CD4-positive, alpha-beta T cell treated with Interleukin-17A for 4 hours (primary cell): ENCODE results near the gene DCAF6.

Experiments
- DNase-seq: peaks from one replicate; pipeline ENCODE4 v3.0.0-alpha.2; 2020; ENCODE audit warnings: mixed read lengths

Gene DCAF6

DNA sequence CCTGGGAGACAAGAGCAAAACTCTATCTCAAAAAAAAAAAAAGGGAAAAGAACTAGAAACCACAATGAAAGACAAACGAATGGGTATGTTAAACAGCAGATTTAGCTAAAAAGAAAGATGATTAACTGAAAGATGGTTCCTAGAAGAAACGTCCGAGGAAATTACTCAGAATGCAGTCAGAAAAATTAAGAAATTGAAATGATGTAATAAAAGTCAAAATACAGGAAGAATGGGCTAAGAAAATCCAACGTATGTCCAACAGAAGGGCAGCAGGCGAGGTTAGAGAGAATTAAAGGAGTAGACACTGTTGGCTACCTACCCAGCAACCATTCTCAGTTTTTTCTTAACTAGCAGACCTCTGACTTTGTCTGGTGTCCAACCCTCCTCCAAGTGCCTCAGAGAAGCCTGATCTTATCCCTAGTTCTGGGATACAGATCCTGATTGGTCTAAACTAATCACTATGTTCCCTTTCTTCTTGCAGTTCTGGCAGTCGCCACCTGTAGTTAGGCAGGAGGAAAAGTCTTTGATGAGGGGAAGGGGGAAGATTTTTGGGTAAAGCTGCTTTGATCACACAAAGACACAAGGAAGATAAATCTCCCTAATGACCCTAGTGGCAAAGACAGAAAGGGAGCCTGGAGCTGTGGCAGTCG lies 174.5 kb downstream of the DCAF6 start:
- no peak for DNase-seq

DNA sequence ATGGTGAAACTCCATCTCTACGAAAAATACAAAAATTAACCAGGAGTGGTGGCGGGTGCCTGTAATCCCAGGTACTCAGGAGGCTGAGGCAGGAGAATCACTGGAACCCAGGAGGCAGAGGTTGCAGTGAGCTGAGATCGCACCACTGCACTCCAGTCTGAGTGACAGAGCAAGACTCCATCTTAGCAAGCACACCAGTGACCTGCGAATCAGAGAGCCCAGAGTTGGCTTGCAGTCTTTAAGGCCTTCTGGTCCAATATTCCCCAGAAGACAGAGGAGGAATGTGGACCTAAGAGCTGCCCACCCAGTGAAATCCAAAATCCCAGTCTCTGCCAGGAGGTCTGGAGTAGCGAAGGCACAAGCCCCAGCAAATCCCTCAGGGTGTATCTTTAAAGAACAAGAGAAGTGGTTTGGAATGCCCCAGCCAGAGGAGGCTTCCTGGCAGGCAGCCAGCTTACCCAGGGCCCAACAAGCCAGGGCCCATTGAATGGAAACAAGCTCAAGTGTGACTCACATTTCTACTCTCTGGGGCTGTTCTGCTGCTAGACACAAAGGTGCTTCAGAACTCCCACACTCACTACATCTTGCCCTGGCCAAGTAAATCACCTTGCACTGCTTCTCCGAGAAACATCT lies 176.3 kb downstream of the DCAF6 start:
- DNase-seq = peak; percentile 15

DNA sequence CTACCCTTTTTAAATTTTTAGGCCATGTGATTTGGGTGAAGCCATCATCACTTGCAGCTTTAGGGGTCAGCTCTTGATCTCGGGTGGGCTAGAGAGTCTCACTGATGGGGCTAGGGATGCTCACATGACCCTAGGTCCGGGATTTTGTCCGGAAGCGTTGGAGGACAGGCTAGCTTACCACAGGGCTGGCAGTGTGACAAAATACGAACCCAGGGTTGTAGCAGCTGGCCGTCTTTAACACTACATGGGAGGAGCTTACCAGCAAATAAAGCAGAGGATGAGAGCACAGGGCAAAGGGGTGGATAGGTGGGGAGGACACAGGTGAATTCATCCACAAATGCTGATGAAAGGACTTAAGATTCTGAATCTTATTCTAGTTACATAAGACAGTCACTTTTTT lies 178.4 kb downstream of the DCAF6 start:
- no peak for DNase-seq

DNA sequence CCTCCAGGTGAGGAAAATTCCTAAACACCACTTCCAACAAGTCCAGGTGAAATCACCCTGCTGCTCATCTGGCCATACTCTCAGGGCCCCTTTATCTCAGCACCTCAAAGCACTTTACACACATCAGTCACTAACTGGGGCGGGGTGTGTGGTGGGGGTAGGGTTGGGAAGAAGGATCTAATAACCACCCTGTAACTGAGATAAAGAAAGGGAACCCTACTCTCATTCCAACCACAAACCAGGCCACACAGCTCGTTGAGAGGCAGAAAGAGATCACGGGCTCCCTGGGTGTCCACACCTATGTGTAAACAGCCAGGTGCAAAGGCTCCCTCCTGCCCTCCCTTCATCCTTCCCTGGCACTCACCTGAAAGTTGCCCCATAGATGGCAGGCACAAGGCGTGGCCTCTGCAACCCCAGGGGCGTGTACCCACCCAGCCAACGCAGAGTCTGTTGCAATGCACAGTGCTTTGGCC lies 179.9 kb downstream of the DCAF6 start:
- no peak for DNase-seq

DNA sequence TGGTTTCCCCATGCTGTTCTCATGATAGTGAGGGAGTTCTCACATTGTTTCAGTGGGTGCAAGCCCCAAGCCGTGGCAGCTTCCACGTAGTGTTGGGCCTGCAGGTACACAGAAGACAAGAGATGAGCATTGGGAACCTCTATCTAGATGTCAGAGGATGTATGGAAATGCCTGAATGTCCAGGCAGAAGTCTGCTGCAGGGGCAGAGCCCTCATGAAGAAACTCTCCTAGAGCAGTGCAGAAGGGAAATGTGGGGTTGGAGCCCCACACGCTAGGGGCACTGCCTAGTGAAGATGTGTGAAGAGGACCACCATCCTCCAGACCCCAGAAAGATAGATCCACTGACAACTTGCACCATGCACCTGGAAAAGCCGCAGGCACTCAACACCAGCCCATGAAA lies 183.3 kb downstream of the DCAF6 start:
- DNase-seq = no peak

DNA sequence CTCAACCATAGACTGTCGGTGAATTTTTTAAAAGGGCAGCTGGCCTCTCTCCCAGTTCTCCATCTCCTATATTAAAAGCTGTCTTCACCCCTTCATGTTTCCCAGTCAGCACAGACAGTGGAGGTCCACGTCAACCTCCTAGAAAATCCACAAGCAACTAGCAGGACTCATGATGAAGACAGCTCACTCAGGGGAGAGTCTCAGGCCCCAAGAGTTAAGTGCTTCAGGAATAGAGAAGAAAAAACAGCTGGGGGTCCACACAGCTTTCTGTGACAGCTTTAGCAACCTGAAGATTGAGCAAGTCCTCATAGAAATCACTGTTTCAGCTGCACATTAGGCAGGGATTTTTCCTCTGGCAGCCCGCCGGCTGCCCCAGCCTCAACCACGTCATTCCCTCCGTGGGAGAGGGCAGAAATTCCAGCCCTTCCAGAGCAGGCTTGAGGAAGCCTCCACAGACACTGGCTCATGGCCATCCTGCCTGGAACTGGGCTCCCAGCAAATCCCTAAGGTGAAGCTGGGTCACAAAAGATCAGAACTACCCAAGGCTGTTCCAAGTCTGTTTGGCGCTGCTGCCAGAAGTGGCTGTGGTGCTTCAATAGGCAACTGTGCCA lies 185.0 kb downstream of the DCAF6 start:
- no peak for DNase-seq

DNA sequence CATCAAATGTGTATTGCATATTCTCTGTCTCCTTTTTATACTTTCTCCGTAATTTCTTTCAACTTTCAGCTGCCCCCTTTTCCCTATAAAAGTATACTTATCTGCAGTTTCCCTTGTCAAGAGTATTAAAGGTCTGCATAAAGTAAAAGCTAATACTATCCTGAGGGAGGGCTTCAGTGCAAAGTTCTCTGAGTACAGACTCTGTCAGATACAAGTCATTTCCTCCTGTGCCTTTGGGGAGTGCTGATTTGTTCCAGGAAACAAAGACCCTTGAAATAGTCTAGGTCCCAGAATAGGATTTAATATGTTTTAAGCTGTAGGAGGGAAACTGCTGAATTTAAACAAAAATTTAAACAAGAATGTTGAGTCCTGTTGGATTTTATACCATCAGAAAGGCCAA lies 188.6 kb downstream of the DCAF6 start:
- DNase-seq = no peak
